Coronary artery (tissue), 2 donors: ENCODE data around the gene ULK1.
"Not testable (repeated sequence)": the region's sequence is repeated elsewhere in the genome, so short reads cannot be mapped to it uniquely, and the experiment has no call there.

Experiments used
- DNase-seq: peaks from one replicate; pipeline ENCODE4 v3.0.0-alpha.2; 2017; ENCODE audit warnings: low spot score
- H3K27ac ChIP-seq, 2 donors: fragments of 200-600 bp; sonication (generic); one replicate each; pipeline ENCODE4 v1.5.1; 2016 to 2019
- H3K4me3 ChIP-seq: fragments of 200-600 bp; sonication (generic); 2 replicates; pipeline ENCODE4 v1.5.1; 2016; ENCODE audit warnings: mild to moderate bottlenecking, moderate library complexity
- TF ChIP-seq, protein P1 (sequence below): fragments of 200-600 bp; sonication (generic); IDR thresholded peaks from one replicate; pipeline ENCODE4 v1.5.1; 2019; ENCODE audit warnings: antibody characterized with exemption

Gene ULK1

DNA sequence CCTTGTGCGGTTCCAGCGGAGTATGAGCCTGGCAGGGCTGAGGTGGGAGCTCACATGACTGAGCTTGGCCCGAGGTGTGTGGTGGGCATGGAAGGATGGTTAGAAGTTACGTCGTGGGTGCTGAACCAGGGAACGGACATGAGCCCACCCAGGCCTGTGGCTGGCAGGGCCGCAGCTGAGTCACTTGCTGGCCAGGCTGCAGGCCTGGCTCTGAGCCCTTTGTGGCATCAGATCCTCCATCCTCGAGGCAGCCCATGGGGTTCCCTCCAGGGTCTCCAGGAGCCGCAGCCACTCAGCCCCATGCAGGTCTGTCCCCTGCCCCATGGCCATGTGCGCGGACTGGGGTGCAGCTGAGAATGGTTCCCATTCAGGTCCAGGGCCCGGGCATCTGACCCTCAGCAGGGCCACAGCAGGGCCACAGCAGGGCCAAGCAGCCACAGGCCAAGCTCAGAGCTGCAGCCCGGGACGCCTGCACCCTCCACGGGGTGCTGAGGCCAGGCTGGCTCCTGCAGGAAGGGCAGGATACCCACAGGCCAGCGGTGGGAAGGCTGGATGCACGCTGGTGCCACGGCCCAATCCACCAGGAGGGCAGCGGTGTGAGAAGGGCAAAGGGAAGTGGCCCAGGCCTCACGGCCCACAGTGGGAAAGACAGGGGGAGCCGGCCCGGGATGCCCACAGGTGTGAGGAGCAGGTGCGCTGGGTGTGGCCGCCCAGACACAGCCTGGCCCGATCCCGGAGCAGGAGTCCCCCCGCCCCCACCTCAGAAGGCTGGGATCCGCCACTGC, 26.3 kb upstream of the ULK1 start:
- TF ChIP-seq, protein P1, sequence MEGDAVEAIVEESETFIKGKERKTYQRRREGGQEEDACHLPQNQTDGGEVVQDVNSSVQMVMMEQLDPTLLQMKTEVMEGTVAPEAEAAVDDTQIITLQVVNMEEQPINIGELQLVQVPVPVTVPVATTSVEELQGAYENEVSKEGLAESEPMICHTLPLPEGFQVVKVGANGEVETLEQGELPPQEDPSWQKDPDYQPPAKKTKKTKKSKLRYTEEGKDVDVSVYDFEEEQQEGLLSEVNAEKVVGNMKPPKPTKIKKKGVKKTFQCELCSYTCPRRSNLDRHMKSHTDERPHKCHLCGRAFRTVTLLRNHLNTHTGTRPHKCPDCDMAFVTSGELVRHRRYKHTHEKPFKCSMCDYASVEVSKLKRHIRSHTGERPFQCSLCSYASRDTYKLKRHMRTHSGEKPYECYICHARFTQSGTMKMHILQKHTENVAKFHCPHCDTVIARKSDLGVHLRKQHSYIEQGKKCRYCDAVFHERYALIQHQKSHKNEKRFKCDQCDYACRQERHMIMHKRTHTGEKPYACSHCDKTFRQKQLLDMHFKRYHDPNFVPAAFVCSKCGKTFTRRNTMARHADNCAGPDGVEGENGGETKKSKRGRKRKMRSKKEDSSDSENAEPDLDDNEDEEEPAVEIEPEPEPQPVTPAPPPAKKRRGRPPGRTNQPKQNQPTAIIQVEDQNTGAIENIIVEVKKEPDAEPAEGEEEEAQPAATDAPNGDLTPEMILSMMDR, result no peak
- no peak for DNase-seq
- Histone ChIP-seq H3K4me3 (no peak overlapping the region), H3K27ac (no peak overlapping the region)

DNA sequence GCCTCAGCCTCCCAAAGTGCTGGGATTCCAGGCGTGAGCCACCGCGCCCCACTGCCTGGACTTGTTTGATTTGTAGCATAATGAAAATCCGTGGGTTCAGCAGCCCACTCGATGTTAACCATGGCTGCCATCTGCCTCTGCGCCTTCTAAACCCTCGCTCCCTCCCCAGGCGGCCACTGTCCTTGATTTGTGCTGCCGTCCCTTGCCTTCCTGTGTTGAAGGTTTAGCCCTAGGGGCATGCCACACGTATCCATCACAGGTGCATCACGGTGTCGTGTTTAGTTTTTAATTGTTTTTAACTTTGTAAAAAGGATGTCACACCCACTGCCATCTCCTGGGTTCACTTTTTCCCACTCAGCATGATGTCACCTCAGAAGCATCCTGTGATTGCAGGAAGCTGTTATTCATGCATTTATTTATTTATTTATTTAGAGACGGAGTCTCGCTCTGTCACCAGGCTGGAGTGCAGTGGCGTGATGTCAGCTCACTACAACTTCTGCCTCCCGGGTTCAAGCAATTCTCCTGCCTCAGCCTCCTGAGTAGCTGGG, 24.5 kb upstream of the ULK1 start:
- Histone ChIP-seq H3K4me3 (no peak overlapping the region), H3K27ac (no peak overlapping the region)
- TF ChIP-seq, protein P1, result no peak
- DNase-seq, result no peak

DNA sequence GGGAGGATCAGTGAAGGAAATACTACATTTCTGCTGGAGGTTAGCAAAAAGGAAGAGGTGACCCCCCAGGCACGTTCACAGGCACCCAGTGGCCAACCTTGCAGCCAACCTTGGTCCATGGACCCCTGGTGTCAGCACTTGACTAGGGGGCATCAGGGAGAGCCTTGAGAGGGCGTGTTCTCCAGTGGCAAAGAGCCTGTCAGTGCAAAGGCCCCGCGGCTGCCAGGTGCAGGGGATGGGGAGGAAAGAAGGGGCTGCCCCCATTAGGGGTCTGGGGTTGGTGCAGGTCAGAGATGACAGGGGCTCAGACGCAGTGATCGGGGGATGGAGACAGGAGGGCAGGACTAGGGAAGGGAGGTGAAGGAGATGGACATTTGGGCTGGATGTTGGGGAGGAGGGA, 22.7 kb upstream of the ULK1 start:
- no peak for DNase-seq
- no peak overlapping the region for H3K4me3 ChIP-seq
- H3K27ac ChIP-seq, result no peak overlapping the region
- TF ChIP-seq, protein P1, result no peak

DNA sequence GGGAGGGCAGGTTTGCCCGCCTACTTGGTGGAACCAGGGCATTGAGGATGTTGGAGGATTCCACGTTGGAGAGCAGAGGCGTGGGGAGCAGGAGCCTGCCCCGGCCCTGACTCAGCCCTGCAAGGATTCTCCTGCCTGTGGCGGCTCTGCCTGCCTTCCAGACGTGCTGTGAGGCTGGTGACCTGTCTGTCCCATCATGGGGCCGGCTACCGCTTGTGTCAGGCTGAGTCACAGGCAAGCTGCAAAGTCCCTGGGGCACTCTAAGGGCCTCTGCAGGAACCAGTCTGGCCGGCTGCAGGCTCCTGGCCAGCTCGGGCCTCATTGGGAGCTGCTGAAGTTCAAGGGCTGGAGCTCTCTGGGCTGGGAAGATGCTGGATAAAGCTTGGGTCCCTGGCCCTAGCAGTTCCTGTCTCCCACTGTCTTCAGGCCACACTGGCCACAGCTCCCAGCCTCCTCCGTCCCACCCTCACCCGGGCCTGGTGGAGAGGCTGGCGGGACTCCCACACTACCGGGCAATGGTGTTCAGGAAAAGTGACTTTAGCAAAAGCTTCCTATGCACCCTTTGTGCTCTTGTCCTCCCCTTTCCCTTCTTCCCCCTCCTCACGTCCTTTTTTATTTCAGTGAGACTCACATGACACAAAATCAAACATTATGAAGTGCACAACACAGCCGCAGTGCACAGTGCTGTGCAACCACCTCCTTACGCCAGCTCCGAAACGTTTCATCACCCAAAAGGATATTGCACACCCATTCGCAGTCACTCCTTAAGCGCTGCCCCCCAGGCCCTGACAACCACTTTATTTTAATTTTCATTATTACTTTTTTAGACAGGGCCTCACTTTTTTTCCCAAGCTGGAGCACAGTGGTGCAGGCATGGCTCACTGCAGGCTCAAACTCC, 22.0 kb upstream of the ULK1 start:
- no peak overlapping the region for H3K27ac ChIP-seq
- TF ChIP-seq, protein P1, result no peak

DNA sequence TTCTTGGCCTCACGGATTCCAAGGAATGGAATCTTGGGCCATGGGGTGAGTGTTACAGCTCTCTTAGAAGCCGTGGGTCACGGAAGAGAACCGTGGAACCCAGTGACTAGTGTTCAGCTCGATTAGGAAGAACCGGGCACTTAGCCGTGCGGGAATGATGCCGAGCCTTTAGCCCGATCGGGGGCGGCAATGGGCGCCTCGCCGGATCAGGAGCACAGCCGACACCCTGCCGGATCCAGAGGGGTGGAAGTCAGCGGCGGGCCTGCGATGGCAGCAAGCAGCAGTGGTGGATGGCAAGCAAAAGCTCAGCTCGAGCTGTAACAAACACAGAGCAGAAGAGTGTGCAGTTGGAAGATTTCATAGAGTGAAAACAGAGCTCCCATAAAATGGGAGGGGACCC, 21.1 kb upstream of the ULK1 start:
- Histone ChIP-seq H3K27ac (no peak overlapping the region), H3K4me3 (no peak overlapping the region)
- DNase-seq, result no peak
- TF ChIP-seq, protein P1, result no peak

More for the DNA sequence above, 22.0 kb upstream of the ULK1 start:
- no peak for DNase-seq
- no peak overlapping the region for H3K4me3 ChIP-seq

DNA sequence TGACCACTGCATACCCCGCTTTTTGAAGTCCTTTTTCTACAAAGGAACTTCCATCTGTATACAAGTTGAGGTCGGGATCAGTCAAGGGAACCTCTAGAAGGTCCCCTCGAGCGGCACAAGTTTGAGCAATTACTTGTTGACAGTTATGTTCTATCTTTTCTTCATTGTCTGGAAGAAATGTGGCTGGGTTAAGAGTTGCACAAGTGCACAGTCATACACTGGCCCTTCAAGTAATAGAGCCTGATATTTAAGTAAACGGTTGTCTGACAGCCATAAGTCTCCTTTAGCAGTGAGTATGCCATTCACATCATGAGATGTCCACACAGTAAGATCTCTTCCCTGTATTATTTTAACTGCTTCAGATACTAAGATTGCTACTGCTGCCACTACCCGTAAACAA, 19.4 kb upstream of the ULK1 start:
- not testable (repeated sequence) for H3K27ac ChIP-seq, DNase-seq

DNA sequence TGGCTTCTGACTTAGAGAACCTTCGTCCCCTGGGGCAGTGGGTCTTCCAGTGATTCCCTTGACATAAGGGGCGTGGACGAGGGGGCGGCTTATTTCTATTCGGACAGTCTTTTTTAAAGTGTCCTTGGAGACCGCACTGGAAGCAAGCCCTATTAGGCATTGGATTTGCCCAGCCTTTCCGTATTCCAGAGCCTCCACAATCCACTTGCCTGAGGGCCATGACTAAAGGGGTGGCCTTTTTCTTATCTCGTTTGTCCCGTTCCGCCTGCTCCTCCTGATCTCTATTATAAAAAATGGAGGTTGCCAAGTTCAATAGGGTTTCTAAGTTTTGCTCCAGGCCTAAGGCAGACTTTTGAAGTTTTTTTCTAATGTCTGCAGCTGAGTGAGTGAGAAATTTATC, 17.2 kb upstream of the ULK1 start:
- H3K4me3 ChIP-seq, H3K27ac ChIP-seq, DNase-seq: not testable (repeated sequence)

More for the DNA sequence above, 19.4 kb upstream of the ULK1 start:
- H3K4me3 ChIP-seq, result not testable (repeated sequence)

DNA sequence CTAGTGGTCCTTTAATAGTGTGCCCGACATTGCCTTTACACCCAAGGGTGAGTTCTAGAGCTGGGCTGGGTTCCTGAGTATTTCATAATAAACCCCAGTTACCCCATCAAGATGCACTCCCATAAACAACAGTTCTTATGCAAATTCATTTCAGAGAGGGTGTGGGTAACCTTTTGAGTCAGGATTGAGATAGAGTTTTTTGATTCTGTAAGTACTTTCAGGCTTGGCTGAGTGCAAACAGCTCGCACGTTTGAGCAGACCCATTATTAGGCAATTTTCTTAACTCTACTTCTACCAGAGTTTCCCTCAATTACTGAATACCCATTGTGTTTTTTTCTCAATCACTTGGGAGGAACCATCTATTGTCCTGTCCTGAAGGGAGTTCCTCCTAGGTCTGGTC, 16.0 kb upstream of the ULK1 start:
- H3K4me3 ChIP-seq, DNase-seq, H3K27ac ChIP-seq: not testable (repeated sequence)
